Panc1 (cell line): Measurements from ENCODE around the gene CYSRT1. TPM values are rescaled to one million over a fixed set of nuclear protein-coding genes. Genes with fewer than 3 reads are reported as not detected.

Experiments
- ATAC-seq: fragments of 200-7000 bp; cut with Tn5 transposase; 2 replicates; pipeline ENCODE4 v1.9.1; 2020; ENCODE audit warnings: mild to moderate bottlenecking, moderate library complexity
- BruUV-seq: library from RNA; stranded (reverse); fragments of 400-500 nt; replicated peaks from 2 replicates; lab custom pipeline; 2021; lab: Mats Ljungman, UMichigan
- CTCF ChIA-PET: fragments of 300-600 bp; sonication (Branson Sonifier 250); formaldehyde crosslinking; loops from one replicate; lab custom pipeline; 2022; ENCODE audit warnings: antibody characterized with exemption; lab: Charles Lee
- POLR2A ChIA-PET: fragments of 300-600 bp; sonication (Branson Sonifier 250); formaldehyde crosslinking; loops from one replicate; lab custom pipeline; 2022; ENCODE audit warnings: antibody characterized with exemption; lab: Charles Lee
- DNase-seq: peaks from one replicate; pipeline ENCODE4 v3.0.0-alpha.2; 2010; ENCODE audit warnings: low read depth, low spot score
- H3K27ac ChIP-seq: 2 replicates; pipeline ENCODE4 v1.5.1; 2011; ENCODE audit warnings: mild to moderate bottlenecking, low read length, inconsistent platforms
- H3K27me3 ChIP-seq: fragments of 200-500 bp; sonication (Bioruptor generic); 2 replicates; pipeline ENCODE4 v1.6.0; 2014; ENCODE audit warnings: low read length, inconsistent platforms; ENCODE audit not compliant: control insufficient read depth, insufficient read depth
- H3K36me3 ChIP-seq: fragments of 200-500 bp; sonication (Bioruptor generic); 2 replicates; pipeline ENCODE4 v1.5.1; 2014; ENCODE audit warnings: inconsistent platforms, mild to moderate bottlenecking, low read length, moderate library complexity; ENCODE audit not compliant: control insufficient read depth, insufficient read depth
- H3K4me1 ChIP-seq: 2 replicates; pipeline ENCODE4 v1.5.1; 2011; ENCODE audit warnings: inconsistent platforms, mild to moderate bottlenecking, low read length, moderate library complexity; ENCODE audit not compliant: control insufficient read depth, insufficient read depth
- H3K4me3 ChIP-seq, 2 experiments: 2 replicates each; pipeline ENCODE4 v1.5.1; 2011 to 2012; ENCODE audit warnings: low read depth in 2 of 2, low read length in 2 of 2, mild to moderate bottlenecking in 2 of 2, inconsistent platforms in 1 of 2, moderate library complexity in 1 of 2
- H3K9me3 ChIP-seq: fragments of 200-500 bp; sonication (Bioruptor generic); 2 replicates; pipeline ENCODE4 v1.5.1; 2014; ENCODE audit warnings: low read depth, mild to moderate bottlenecking, inconsistent platforms, low read length, moderate library complexity; ENCODE audit not compliant: control insufficient read depth, insufficient read depth
- CTCF ChIP-seq: fragments of 450-650 bp; IDR thresholded peaks from 2 replicates; pipeline ENCODE4 v1.5.1; 2017; ENCODE audit warnings: mild to moderate bottlenecking
- POLR2AphosphoS5 ChIP-seq: IDR thresholded peaks from 2 replicates; pipeline ENCODE4 v1.6.1; 2012; ENCODE audit warnings: mild to moderate bottlenecking, low read depth, low read length, moderate library complexity
- REST ChIP-seq, 2 experiments: IDR thresholded peaks; 2 replicates each; pipeline ENCODE4 v1.6.1; 2011 to 2012; ENCODE audit warnings: low read depth in 2 of 2, control low read depth in 1 of 2, low read length in 1 of 2, mild to moderate bottlenecking in 1 of 2, moderate library complexity in 1 of 2; ENCODE audit not compliant: insufficient read depth in 1 of 2
- SIN3A ChIP-seq: IDR thresholded peaks from 2 replicates; pipeline ENCODE4 v1.6.1; 2012; ENCODE audit warnings: low read depth, mild to moderate bottlenecking, low read length, moderate library complexity, borderline replicate concordance; ENCODE audit not compliant: insufficient read depth
- TCF7L2 ChIP-seq: IDR thresholded peaks from 2 replicates; pipeline ENCODE4 v1.6.1; 2011; ENCODE audit warnings: mild to moderate bottlenecking, low read depth, low read length, inconsistent platforms
- in situ Hi-C: cut with HindIII; loops from 2 replicates; pipeline ENCODE4 v1.10.0; 2016; ENCODE audit warnings: low sequenced_read_pairs, low pct_unique_long_range_greater_than_20kb
- intact Hi-C: fragments of 100-400 bp; cut with micrococcal nuclease; formaldehyde crosslinking; loops from one replicate; pipeline ENCODE4 v1.10.0; 2022; ENCODE audit not compliant: unreplicated experiment
- total RNA-seq: library from RNA; stranded (reverse); gene quantifications from one replicate; pipeline ENCODE4 v1.2.1, GENCODE V29; 2021; ENCODE audit not compliant: unreplicated experiment

Gene CYSRT1
- total RNA-seq, 1 experiment from 2014 or later: 0.67 TPM

DNA sequence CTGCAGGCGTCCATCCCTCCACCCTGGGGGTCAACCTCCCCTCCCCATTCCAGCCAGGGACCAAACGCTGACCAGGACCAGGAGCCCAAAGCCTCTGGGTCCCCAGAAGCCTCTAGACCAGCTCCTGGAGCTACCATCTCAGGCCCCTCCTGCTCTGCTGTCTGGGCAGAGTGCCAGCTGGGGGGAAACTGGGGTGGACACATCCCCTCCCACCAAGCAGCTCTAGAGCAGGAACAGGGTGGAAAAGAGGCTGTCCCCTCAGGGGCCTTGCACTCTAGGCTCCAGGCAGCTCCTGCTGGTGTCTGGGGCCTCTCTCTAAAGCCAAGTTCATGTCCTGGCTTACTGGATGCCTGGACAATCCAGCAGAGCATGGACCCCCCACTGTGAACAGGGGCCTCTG, 32.1 kb upstream of the CYSRT1 start:
- CTCF ChIA-PET: no interaction called here
- intact Hi-C loops: no loop called here

GRCh38 chr9:137193771-137194170, 31.2 kb upstream of the CYSRT1 start:
- ChIA-PET POLR2A (no interaction called here), CTCF (no interaction called here)
- DNase-seq (no peak), ATAC-seq (no peak)
- in situ Hi-C loops (no loop called here), intact Hi-C loops (no loop called here)
- TF ChIP-seq CTCF: no peak
- TF ChIP-seq POLR2AphosphoS5: no peak
- TF ChIP-seq TCF7L2: no peak
- TF ChIP-seq SIN3A: no peak
- TF ChIP-seq REST (IDR thresholded peaks at IDR 0.05; ENCODE audit: insufficient read depth in 1 of 2, low read depth in 2 of 2, low read length in 1 of 2): no peak
- Histone ChIP-seq H3K4me3 (no peak overlapping the region), H3K4me1 (peaks cover 45% of the 10 kb centered on the region), H3K9me3 (no peaks in the 10 kb centered on the region), H3K36me3 (no peaks in the 10 kb centered on the region), H3K27me3 (no peaks in the 10 kb centered on the region), H3K27ac (no peak overlapping the region)
- no TSS peak for BruUV-seq

More for the DNA sequence above, 32.1 kb upstream of the CYSRT1 start:
- Histone ChIP-seq H3K4me1 (peaks cover 39% of the 10 kb centered on the region), H3K9me3 (no peaks in the 10 kb centered on the region), H3K36me3 (no peaks in the 10 kb centered on the region; the same call in 1 of the 2 replicates), H3K4me3 (no peak overlapping the region), H3K27ac (no peak overlapping the region), H3K27me3 (no peaks in the 10 kb centered on the region)
- in situ Hi-C loops: no loop called here
- BruUV-seq: no TSS peak
- POLR2A ChIA-PET: no interaction called here
- TF ChIP-seq SIN3A (no peak), CTCF (no peak), REST (IDR thresholded peaks at IDR 0.05; ENCODE audit: insufficient read depth in 1 of 2, low read depth in 2 of 2, low read length in 1 of 2) (no peak), TCF7L2 (no peak), POLR2AphosphoS5 (no peak)
- no peak for DNase-seq
- ATAC-seq: no peak
